ENCODE data around the gene ZNF710. TPM values are rescaled to one million over a fixed set of nuclear protein-coding genes. Genes with fewer than 3 reads are reported as not detected.

Gene ZNF710
- total RNA-seq, 1 donor from 2014 or later: 26.9 TPM

DNA sequence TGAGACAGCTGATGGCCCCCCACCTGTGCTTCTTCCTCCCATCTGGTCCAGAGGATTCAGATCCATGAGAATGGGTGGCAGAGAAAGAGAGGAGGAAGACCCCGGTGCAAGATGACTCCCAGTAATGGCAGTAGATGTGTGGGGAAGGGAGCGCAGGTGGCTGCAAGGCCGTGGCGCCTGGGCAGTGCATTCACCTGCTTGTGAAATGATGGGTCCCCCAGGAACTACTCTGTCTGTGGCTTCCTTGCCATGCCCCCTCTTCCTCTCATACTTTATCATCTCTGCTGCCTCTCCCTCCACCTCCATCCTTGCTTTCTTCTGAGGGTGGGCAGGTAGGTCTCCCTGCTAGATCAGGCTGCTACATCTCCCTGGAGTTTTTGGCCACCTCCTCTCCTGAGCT lies 23.3 kb downstream of the ZNF710 start:
- H3K27me3 ChIP-seq (ENCODE audit: insufficient read depth, low read length): no peaks in the 10 kb centered on the region
- Mint-ChIP-seq H3K4me3 (ENCODE audit: unreplicated experiment) (no peak overlapping the region), H3K36me3 (ENCODE audit: low read depth, unreplicated experiment) (peaks cover 2% of the 10 kb centered on the region), H3K4me1 (ENCODE audit: low read depth, unreplicated experiment) (no peaks in the 10 kb centered on the region), H3K9me3 (ENCODE audit: unreplicated experiment) (no peaks in the 10 kb centered on the region), H3K27ac (ENCODE audit: unreplicated experiment) (no peak overlapping the region), H3K27me3 (ENCODE audit: low read depth, unreplicated experiment) (no peaks in the 10 kb centered on the region)
- H2AFZ ChIP-seq (ENCODE audit: low read depth, low read length): no peak overlapping the region
- H3K36me3 ChIP-seq (ENCODE audit: insufficient read depth, low read length): no peaks in the 10 kb centered on the region
- no peaks in the 10 kb centered on the region for H3K9me3 ChIP-seq (ENCODE audit: insufficient read depth, low read depth, low read length)
- H3K4me3 ChIP-seq (ENCODE audit: insufficient read depth, low read depth, low read length): no peak overlapping the region
- no peak overlapping the region for H3K9ac ChIP-seq (ENCODE audit: low read length)
- peaks cover 37% of the 10 kb centered on the region for H3K79me2 ChIP-seq (ENCODE audit: insufficient read depth, low read length)
- FAIRE-seq (no peak), DNase-seq (ENCODE audit: low read depth) (no peak)
- H3K4me1 ChIP-seq (ENCODE audit: insufficient read depth, low read length): no peaks in the 10 kb centered on the region
- no peak overlapping the region for H3K27ac ChIP-seq (ENCODE audit: low read depth, low read length)
- peaks cover 51% of the 10 kb centered on the region for H4K20me1 ChIP-seq (ENCODE audit: insufficient read depth, low read length)
- no peak overlapping the region for H3K4me2 ChIP-seq (ENCODE audit: low read length)
- TF ChIP-seq, protein P1, sequence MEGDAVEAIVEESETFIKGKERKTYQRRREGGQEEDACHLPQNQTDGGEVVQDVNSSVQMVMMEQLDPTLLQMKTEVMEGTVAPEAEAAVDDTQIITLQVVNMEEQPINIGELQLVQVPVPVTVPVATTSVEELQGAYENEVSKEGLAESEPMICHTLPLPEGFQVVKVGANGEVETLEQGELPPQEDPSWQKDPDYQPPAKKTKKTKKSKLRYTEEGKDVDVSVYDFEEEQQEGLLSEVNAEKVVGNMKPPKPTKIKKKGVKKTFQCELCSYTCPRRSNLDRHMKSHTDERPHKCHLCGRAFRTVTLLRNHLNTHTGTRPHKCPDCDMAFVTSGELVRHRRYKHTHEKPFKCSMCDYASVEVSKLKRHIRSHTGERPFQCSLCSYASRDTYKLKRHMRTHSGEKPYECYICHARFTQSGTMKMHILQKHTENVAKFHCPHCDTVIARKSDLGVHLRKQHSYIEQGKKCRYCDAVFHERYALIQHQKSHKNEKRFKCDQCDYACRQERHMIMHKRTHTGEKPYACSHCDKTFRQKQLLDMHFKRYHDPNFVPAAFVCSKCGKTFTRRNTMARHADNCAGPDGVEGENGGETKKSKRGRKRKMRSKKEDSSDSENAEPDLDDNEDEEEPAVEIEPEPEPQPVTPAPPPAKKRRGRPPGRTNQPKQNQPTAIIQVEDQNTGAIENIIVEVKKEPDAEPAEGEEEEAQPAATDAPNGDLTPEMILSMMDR (IDR thresholded peaks at IDR 0.05; ENCODE audit: insufficient read depth, low read depth, low read length): no peak
- TF ChIP-seq EZH2 (IDR thresholded peaks at IDR 0.05; ENCODE audit: insufficient read depth, low read length): no peak

DNA sequence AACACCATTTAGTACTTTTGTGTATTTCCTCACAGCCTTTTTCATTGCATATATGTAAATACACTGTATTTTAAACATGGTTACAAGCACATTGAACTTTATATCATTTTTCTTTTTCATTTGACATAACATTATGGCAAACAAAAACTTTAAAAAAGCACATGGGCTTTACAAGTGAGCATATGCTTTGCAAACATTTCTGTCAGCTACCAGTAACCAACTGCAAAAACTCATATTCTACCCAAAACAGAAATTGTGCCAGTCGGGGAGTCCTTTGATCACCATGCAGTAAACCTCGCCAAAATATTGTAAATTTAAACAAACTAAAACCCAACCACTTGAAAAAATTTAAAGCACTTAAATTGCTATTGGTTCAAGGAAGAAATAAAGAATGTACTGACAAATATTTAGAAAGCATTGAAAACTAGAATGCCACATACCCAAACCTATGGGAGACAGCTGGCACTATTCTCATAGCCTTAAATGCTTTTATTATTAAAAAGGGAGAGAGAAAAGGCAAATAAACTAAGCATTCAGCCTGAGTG lies 24.4 kb downstream of the ZNF710 start:
- Mint-ChIP-seq H3K9me3 (ENCODE audit: unreplicated experiment) (no peaks in the 10 kb centered on the region), H3K4me3 (ENCODE audit: unreplicated experiment) (no peak overlapping the region), H3K27ac (ENCODE audit: unreplicated experiment) (no peak overlapping the region), H3K4me1 (ENCODE audit: low read depth, unreplicated experiment) (no peaks in the 10 kb centered on the region), H3K36me3 (ENCODE audit: low read depth, unreplicated experiment) (peaks cover 2% of the 10 kb centered on the region), H3K27me3 (ENCODE audit: low read depth, unreplicated experiment) (no peaks in the 10 kb centered on the region)
- H3K9ac ChIP-seq (ENCODE audit: low read length): no peak overlapping the region
- no peaks in the 10 kb centered on the region for H3K9me3 ChIP-seq (ENCODE audit: insufficient read depth, low read depth, low read length)
- DNase-seq (ENCODE audit: low read depth) (no peak), FAIRE-seq (no peak)
- H3K4me3 ChIP-seq (ENCODE audit: insufficient read depth, low read depth, low read length): no peak overlapping the region
- TF ChIP-seq, protein P1 (IDR thresholded peaks at IDR 0.05; ENCODE audit: insufficient read depth, low read depth, low read length): no peak
- TF ChIP-seq EZH2 (IDR thresholded peaks at IDR 0.05; ENCODE audit: insufficient read depth, low read length): no peak
- peaks cover 39% of the 10 kb centered on the region for H4K20me1 ChIP-seq (ENCODE audit: insufficient read depth, low read length)
- no peaks in the 10 kb centered on the region for H3K27me3 ChIP-seq (ENCODE audit: insufficient read depth, low read length)
- H2AFZ ChIP-seq (ENCODE audit: low read depth, low read length): no peak overlapping the region
- no peak overlapping the region for H3K4me2 ChIP-seq (ENCODE audit: low read length)
- no peaks in the 10 kb centered on the region for H3K36me3 ChIP-seq (ENCODE audit: insufficient read depth, low read length)
- no peak overlapping the region for H3K27ac ChIP-seq (ENCODE audit: low read depth, low read length)
- H3K4me1 ChIP-seq (ENCODE audit: insufficient read depth, low read length): no peaks in the 10 kb centered on the region
- H3K79me2 ChIP-seq (ENCODE audit: insufficient read depth, low read length): peaks cover 27% of the 10 kb centered on the region

DNA sequence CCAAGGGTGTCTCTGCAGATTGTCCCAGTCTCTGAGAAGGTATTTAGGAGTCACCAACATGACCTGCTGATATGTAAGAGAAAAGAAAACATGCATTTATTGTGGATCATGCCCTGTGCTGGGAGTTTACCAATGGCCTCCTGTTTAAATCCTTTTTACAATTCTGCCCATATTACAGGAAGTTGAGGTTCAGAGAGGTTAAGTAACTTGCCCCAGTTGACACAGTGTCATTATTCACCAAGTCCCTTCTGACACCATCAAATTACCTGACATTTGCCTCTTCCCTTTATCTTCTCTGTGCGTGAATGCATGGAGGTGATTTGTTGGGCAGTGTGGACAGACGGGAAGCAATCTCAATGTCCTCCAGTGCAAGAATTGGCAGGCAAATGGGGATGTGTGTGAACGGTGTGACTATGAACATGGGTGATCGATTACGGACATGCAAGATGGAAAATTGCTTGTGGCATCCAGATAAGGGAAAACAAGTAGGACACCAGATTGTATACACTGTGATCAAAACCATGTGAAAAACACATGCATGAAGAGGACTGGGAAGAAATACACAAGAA lies 27.3 kb downstream of the ZNF710 start:
- H3K79me2 ChIP-seq (ENCODE audit: insufficient read depth, low read length): peaks cover 19% of the 10 kb centered on the region
- DNase-seq (ENCODE audit: low read depth) (no peak), FAIRE-seq (no peak)
- H2AFZ ChIP-seq (ENCODE audit: low read depth, low read length): no peak overlapping the region
- peaks cover 2% of the 10 kb centered on the region for H3K36me3 Mint-ChIP-seq (ENCODE audit: low read depth, unreplicated experiment)
- no peak overlapping the region for H3K4me3 ChIP-seq (ENCODE audit: insufficient read depth, low read depth, low read length)
- no peaks in the 10 kb centered on the region for H3K9me3 Mint-ChIP-seq (ENCODE audit: unreplicated experiment)
- H3K36me3 ChIP-seq (ENCODE audit: insufficient read depth, low read length): no peaks in the 10 kb centered on the region
- no peak for TF ChIP-seq EZH2 (IDR thresholded peaks at IDR 0.05; ENCODE audit: insufficient read depth, low read length)
- TF ChIP-seq, protein P1 (IDR thresholded peaks at IDR 0.05; ENCODE audit: insufficient read depth, low read depth, low read length): no peak
- no peaks in the 10 kb centered on the region for H3K27me3 ChIP-seq (ENCODE audit: insufficient read depth, low read length)
- no peaks in the 10 kb centered on the region for H3K9me3 ChIP-seq (ENCODE audit: insufficient read depth, low read depth, low read length)
- H3K27me3 Mint-ChIP-seq (ENCODE audit: low read depth, unreplicated experiment): no peaks in the 10 kb centered on the region
- no peak overlapping the region for H3K4me3 Mint-ChIP-seq (ENCODE audit: unreplicated experiment)
- no peak overlapping the region for H3K27ac ChIP-seq (ENCODE audit: low read depth, low read length)
- H3K4me1 Mint-ChIP-seq (ENCODE audit: low read depth, unreplicated experiment): no peaks in the 10 kb centered on the region
- peaks cover 28% of the 10 kb centered on the region for H4K20me1 ChIP-seq (ENCODE audit: insufficient read depth, low read length)
- H3K4me2 ChIP-seq (ENCODE audit: low read length): no peak overlapping the region
- no peak overlapping the region for H3K9ac ChIP-seq (ENCODE audit: low read length)
- H3K4me1 ChIP-seq (ENCODE audit: insufficient read depth, low read length): no peaks in the 10 kb centered on the region
- H3K27ac Mint-ChIP-seq (ENCODE audit: unreplicated experiment): no peak overlapping the region
